Tibial nerve (tissue), 4 donors: ENCODE results near the gene MLKL. TPM values are rescaled to one million over a fixed set of nuclear protein-coding genes. Genes with fewer than 3 reads are reported as not detected.

Experiments used
- DNase-seq, 2 donors: peaks; one replicate each; pipeline ENCODE4 v3.0.0-alpha.2; 2019; ENCODE audit warnings: low spot score in 2 of 2
- H3K27ac ChIP-seq, 4 donors: fragments of 200-600 bp; sonication (generic) in 3 of 4; one replicate each; pipeline ENCODE4 v1.5.1; 2017 to 2019; ENCODE audit warnings: mild to moderate bottlenecking in 1 of 4
- H3K27me3 ChIP-seq, 2 donors: fragments of 200-600 bp; sonication (generic) in 1 of 2; one replicate each; pipeline versions ENCODE4 v1.5.1 to v1.6.0; 2017 to 2019
- H3K36me3 ChIP-seq, 3 donors: fragments of 200-600 bp; sonication (generic); one replicate each; pipeline ENCODE4 v1.5.1; 2018 to 2019
- H3K4me1 ChIP-seq, 4 donors: fragments of 200-600 bp; sonication (generic) in 3 of 4; one replicate each; pipeline ENCODE4 v1.5.1; 2017 to 2019
- H3K4me3 ChIP-seq, 4 donors: fragments of 200-600 bp; sonication (generic) in 3 of 4; one replicate each; pipeline ENCODE4 v1.5.1; 2017 to 2019; ENCODE audit warnings: mild to moderate bottlenecking in 1 of 4, moderate library complexity in 1 of 4
- H3K9me3 ChIP-seq, 4 donors: fragments of 200-600 bp; sonication (generic) in 3 of 4; one replicate each; pipeline ENCODE4 v1.5.1; 2017 to 2019
- CTCF ChIP-seq, 5 experiments: fragments of 200-600 bp in 3 of 5; fragments of 450-650 bp in 2 of 5; sonication (generic) in 3 of 5; IDR thresholded peaks; one replicate each; pipeline ENCODE4 v1.5.1; 2016 to 2019; ENCODE audit warnings: antibody characterized with exemption in 5 of 5, mild to moderate bottlenecking in 3 of 5, moderate library complexity in 2 of 5
- EP300 ChIP-seq, 2 donors: sonication (generic); formaldehyde crosslinking; IDR thresholded peaks; one replicate each; pipeline ENCODE4 v1.6.1; 2017; ENCODE audit warnings: antibody characterized with exemption in 2 of 2, mild to moderate bottlenecking in 1 of 2
- POLR2A ChIP-seq, 2 donors: fragments of 450-650 bp; IDR thresholded peaks; one replicate each; pipeline ENCODE4 v1.6.1; 2017; ENCODE audit warnings: antibody characterized with exemption in 2 of 2, mild to moderate bottlenecking in 2 of 2, moderate library complexity in 2 of 2
- WGBS, 2 donors: methylation state at CpG; one replicate each; pipeline ENCODE4 v1.1.5; 2018; 5-methylcytosine and 5-hydroxymethylcytosine counted together
- total RNA-seq, 4 donors: library from RNA; depleted of rRNA; stranded (reverse); fragments of >200 nt; gene quantifications; one replicate each; pipeline ENCODE4 v1.1.0, GENCODE V29; 2016

Gene MLKL
- total RNA-seq, 4 donors from 2014 or later, result 4.8 to 22.8 (median 10.2) TPM

- Histone ChIP-seq H3K27ac (no peak overlapping the region), H3K36me3 (peaks cover 0 to 71% (median 0%) of the 10 kb centered on the region in 3 donors), H3K4me1 (peaks cover 0 to 3% (median 0%) of the 10 kb centered on the region in 4 donors), H3K4me3 (no peak overlapping the region), H3K9me3 (no peaks in the 10 kb centered on the region), H3K27me3 (no peaks in the 10 kb centered on the region)
- DNase-seq, result no peak
- no peak for TF ChIP-seq POLR2A (IDR thresholded peaks at IDR 0.05)
- TF ChIP-seq CTCF (IDR thresholded peaks at IDR 0.05), result no peak
- TF ChIP-seq EP300 (IDR thresholded peaks at IDR 0.05), result no peak
- 73 to 74% methylated on average over 10 of the region's 10 CpGs for WGBS, 2 donors
These were observed 9.4 kb downstream of the MLKL start for GRCh38 chr16:74691093-74691855.

GRCh38 chr16:74682556-74682955 is 18.1 kb downstream of the MLKL start:
- no peak for DNase-seq
- peaks cover 0 to 71% (median 0%) of the 10 kb centered on the region in 3 donors for H3K36me3 ChIP-seq
- WGBS, 2 donors, result 76 to 79% methylated on average over 11 of the region's 11 CpGs

GRCh38 chr16:74680681-74681080 is 20.0 kb downstream of the MLKL start:
- 83 to 90% methylated on average over 6 of the region's 6 CpGs for WGBS, 2 donors

More at GRCh38 chr16:74682556-74682955, 18.1 kb downstream of the MLKL start:
- no peak overlapping the region for H3K27ac ChIP-seq
- H3K4me1 ChIP-seq, result no peaks in the 10 kb centered on the region
- TF ChIP-seq POLR2A (IDR thresholded peaks at IDR 0.05), result no peak
- TF ChIP-seq EP300 (IDR thresholded peaks at IDR 0.05), result no peak
- TF ChIP-seq CTCF (IDR thresholded peaks at IDR 0.05), result no peak
- H3K27me3 ChIP-seq, result no peaks in the 10 kb centered on the region
- H3K4me3 ChIP-seq, result no peak overlapping the region
- no peaks in the 10 kb centered on the region for H3K9me3 ChIP-seq

GRCh38 chr16:74679983-74680382 is 20.7 kb downstream of the MLKL start:
- no peak for DNase-seq
- Histone ChIP-seq H3K27ac (no peak overlapping the region), H3K36me3 (peaks cover 0 to 76% (median 0%) of the 10 kb centered on the region in 3 donors), H3K9me3 (no peaks in the 10 kb centered on the region), H3K27me3 (no peaks in the 10 kb centered on the region), H3K4me1 (no peaks in the 10 kb centered on the region), H3K4me3 (no peak overlapping the region)
- TF ChIP-seq POLR2A (IDR thresholded peaks at IDR 0.05) (no peak), EP300 (IDR thresholded peaks at IDR 0.05) (no peak), CTCF (IDR thresholded peaks at IDR 0.05) (no peak)
- WGBS, 2 donors, result 28 to 36% methylated on average over 2 of the region's 2 CpGs

More at GRCh38 chr16:74680681-74681080, 20.0 kb downstream of the MLKL start:
- TF ChIP-seq EP300 (IDR thresholded peaks at IDR 0.05), result no peak
- no peak for TF ChIP-seq CTCF (IDR thresholded peaks at IDR 0.05)
- TF ChIP-seq POLR2A (IDR thresholded peaks at IDR 0.05), result no peak
- no peaks in the 10 kb centered on the region for H3K4me1 ChIP-seq
- no peak overlapping the region for H3K4me3 ChIP-seq
- DNase-seq, result no peak
- H3K27me3 ChIP-seq, result no peaks in the 10 kb centered on the region
- H3K9me3 ChIP-seq, result no peaks in the 10 kb centered on the region
- peaks cover 0 to 78% (median 0%) of the 10 kb centered on the region in 3 donors for H3K36me3 ChIP-seq
- no peak overlapping the region for H3K27ac ChIP-seq

- H3K9me3 ChIP-seq, result no peaks in the 10 kb centered on the region
- peaks cover 0 to 88% (median 0%) of the 10 kb centered on the region in 3 donors for H3K36me3 ChIP-seq
- TF ChIP-seq POLR2A (IDR thresholded peaks at IDR 0.05) (no peak), CTCF (IDR thresholded peaks at IDR 0.05) (no peak), EP300 (IDR thresholded peaks at IDR 0.05) (no peak)
- H3K27ac ChIP-seq, result no peak overlapping the region
- no peak for DNase-seq
- no peaks in the 10 kb centered on the region for H3K27me3 ChIP-seq
- WGBS, 2 donors, result 86 to 95% methylated on average over 4 of the region's 4 CpGs
- H3K4me3 ChIP-seq, result no peak overlapping the region
- no peaks in the 10 kb centered on the region for H3K4me1 ChIP-seq
These were observed 22.8 kb downstream of the MLKL start for GRCh38 chr16:74677868-74678267.
